ENCODE measurements around the gene RNU1-2.
A peak's percentile ranks its signal among the peaks of the same experiment; 100 is the strongest.
"Not testable (repeated sequence)": the region's sequence is repeated elsewhere in the genome, so short reads cannot be mapped to it uniquely, and the experiment has no call there.

The RNU1-2 gene

DNA sequence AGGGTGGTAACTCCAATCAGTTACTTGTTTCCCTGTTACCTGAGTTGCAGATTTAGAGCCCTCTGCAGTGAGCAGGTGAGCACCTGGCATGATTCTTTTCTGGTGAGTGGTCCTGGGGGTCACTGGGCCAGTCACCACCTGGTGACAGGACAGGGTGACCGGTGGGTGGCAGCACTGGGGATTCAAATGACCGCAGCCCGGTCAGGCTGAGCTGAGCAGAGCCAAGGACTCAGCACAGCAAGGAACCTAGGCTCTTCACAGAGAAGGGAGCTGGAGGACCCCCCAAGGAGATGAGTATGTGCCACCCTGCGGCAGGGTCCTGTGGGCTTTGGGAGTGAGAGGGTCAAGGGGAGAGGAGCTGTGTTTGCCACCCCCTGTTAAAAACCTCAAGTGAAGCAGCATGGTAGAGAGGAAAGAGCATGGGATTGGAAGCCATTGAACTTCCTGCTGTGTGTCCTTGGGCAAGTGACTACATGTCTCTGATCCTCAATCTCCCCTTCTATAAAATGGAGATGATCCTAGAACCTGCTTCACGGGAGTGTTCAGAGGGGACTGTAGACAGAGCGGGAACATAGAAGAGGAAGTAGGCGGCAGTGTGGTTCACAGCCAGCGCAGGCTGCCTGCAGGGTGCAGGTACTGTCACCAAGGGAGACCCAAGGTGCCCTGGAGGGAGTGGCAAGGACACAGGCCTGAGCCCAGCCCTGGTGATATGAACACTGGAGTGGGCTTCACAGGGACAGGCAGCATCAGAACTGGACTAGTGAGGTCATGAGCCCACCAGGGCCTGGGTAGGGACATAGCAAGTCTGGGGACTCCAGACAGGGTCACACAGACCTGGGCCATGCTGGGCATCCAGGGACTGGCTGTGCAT is 16.3 kb downstream of the RNU1-2 start:
- not testable (repeated sequence) for DNase-seq

DNA sequence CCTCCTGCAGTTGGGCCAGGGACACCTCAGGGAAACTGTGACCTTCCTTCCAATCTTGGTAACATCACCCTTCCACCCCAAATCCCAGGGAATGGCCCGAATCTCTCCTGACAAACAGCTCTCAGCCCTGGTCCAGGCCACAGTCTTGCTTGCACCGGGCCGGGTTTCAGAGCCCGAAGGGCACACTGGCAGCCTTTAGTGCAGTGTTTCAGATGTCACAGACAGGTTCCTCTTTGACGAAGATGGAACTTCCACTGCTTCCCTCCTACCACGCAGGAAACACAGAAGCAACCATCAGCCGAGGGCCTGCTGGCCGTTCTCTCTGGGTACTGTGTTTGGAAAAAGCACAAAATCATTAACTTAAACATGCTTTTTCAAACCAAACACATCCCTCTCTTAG is 17.0 kb downstream of the RNU1-2 start:
- DNase-seq, result not testable (repeated sequence)

DNA sequence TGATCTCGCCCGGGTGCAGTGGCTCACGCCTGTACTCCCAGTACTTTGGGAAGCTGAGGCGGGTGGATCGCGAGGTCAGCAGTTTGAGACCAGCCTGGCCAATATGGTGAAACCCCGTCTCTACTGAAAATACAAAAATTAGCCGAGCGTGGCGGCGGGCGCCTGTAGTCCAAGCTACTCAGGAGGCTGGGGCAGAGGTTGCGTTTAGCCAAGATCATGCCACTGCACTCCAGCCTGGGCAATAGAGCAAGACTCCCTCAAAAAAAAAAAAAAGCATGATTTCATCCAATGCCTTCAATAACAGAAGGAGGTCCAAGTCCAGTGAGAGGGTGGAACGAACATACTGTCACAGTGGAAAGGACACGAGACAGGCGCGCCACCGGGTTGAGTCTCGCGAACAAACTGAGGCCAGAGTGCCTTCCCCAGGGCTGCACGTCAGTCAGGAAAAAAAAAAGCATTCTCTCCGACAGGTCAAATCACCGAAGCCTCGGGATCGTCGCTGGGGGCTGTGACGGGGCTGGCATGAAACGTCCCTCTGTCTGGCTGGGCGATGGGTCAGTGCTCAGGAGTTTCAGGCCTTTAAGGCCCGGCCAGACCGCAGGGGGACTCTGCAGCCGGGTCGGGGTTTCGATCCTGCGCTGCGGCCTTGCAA is 17.5 kb downstream of the RNU1-2 start:
- DNase-seq, result no peak

DNA sequence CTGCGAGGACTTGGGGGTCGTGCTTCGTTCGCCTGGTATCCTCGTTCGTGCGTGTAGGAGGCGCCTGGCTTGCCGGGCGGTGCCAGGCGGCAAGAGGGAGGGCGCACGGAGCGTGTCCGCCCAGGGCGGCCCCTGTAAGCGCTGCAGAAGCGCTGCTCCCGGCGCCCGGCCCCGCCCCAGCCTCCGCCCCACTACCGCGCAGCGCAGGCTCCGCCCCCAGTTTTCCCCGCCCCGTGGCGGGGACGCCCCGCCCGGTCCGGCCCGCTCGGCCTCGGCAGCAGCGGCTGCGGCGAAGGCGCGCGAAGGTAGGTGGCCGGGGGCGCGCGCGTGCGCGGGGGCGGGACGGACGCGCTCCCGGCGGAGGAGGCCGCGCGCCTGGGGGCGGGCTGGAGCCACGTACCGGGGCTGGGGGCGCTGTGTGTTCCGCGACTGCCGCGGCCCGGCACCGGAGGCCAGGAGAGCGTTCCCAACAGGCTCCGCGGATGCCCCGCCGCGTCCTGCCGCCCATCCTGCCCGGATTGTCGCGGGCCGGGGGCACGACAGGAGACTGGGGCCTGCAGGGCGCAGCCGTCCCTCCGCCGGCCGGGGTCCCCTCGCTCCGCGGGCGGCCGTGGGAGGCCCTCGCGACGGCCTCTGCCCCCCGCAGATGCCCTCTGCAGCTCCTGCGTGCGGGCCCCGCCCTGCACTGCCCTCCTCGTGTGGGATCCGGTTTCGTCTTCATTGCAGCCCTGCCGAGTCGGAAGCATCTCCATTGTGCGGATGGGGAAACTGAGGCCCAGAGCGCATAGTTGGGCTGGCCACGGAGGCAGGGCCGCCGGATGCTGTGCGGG is 18.3 kb downstream of the RNU1-2 start:
- peak; percentile 95 for DNase-seq

DNA sequence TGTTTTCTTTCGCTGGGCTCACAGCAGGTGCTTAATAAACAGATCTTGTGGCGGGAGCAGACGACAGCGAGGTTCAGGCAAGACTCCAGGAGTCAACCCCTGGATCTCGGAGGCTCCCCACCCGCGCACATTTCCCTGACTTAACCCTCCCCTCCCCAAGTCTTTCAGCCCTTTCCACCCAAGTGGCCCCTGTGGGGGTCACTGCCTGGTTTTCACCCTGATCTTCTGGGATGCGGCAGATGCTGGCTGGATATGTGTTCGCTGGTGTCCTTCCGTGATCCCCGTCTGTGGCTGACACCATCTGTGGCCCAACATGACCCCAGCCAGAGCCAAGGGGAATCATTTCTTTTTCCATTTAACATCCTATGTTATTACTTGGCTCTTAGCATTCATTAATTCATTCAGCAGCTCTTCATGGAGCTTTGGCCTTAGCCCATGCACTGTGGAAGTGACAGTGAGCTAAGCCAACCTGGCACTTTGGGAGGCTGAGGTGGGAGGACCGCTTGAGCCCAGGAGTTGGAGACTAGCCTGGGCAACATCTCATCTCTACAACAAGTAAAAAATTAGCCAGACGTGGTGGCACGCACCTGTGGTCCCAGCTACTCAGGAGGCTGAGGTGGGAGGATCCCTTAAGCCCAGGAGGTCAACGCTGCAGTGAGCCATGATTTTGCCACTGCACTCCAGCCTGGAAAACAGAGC is 19.3 kb downstream of the RNU1-2 start:
- DNase-seq, result not testable (repeated sequence)

DNA sequence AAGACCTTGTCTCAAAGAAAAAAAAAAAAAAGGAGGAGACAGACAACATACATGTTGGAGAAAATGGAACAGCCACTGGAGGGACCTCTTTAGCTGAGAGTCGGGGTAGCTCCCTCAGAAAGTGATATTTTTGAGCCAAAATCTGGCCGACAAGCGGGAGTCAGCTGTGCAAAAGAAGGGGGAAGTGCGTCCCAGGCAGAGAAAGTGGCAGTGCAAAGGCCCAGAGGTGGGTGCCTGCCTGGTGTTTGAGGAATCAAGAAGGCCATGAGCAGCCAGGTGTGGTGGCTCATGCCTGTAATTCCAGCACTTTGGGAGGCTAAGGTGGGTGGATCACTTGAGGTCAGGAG is 19.8 kb downstream of the RNU1-2 start:
- no peak for DNase-seq

DNA sequence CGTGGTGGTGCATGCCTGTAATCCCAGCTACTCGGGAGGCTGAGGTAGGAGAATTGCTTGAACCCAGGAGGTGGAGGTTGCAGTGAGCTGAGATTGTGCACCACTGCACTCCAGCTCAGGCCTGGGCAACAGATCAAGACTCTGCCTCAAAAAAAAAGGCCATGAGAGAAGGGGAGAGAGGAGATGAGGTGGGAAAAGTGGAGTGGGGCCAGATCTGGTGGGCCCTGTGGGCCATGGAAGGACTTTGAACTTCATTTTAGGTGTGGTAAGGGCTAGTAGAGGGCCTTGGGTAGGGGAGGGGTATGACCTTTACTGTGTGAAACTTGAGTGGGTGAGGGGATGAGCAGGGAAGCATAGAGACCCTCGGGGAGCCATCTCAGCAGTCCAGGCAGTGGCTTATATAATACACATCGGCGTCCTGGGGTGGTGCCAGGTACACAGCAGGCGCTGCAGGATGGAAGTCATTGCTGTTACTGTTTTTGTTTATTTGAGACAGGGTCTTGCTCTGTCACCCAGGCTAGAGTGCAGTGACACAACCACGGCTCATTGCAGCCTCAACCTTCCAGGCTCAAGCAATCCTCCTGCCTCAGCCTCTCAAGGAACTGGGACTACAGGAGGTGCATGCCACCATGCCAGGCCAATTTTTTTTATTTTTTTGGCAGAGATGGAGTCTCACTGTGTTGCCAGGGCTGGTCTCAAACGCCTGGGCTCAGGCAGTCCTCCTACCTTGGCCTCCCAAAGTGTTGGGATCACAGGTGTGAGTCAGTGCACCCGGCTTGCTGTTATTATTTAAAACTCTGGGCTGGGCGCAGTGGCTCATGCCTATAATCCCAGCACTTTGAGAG is 20.5 kb downstream of the RNU1-2 start:
- not testable (repeated sequence) for DNase-seq

DNA sequence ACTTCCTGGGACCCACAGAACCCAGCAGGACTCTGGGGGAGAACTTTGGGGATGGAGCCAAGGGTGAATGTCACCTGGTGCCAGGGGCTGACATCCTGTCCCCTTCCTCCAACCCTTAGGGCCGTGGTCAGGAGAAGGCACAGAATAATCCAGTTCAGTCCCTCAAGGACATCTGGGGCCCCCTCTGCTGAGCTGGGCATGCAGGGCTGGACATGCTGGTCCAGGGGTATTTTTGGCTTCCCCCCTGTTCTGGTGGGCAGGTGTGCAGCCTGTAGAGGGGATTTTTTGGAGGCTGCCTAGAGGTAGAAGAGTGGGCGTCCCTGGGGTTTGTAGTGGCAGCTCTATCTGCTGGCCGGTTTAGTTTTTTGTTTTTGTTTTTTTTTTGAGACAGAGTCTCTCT is 22.6 kb downstream of the RNU1-2 start:
- no peak for DNase-seq

DNA sequence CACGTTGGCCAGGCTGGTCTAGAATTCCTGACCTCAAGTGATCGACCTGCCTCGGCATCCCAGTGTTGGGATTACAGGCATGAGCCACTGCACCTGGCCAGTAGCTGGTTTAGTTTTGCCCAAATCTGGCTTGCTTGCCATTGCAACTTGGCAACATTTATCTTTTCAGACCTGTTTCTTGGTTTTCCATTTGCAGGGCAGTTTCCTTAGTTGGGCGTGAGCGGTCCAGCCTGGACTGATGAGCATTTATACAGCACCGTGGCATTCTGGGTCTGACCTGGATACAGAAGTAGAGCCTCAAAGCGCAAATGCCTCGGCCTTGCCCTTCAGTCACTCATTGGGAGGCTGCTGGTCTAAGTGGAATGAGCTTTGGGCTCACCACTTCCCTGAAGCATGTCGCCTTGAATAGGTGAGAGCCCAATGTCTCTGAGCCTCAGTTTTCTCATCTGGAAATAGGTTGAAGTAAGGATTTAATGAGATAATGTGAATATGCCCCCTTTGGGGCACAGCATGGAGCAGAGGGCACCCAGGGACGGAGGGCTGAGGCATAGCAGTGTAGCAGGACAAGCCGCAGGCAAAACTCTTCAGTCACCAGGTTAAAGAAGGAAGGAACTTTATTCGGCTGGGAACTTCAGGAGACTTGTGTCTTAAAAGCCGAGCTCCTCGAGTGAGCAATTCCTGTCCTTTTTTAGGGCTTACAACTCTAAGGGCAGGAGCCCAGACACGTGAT is 23.3 kb downstream of the RNU1-2 start:
- DNase-seq, result not testable (repeated sequence)

DNA sequence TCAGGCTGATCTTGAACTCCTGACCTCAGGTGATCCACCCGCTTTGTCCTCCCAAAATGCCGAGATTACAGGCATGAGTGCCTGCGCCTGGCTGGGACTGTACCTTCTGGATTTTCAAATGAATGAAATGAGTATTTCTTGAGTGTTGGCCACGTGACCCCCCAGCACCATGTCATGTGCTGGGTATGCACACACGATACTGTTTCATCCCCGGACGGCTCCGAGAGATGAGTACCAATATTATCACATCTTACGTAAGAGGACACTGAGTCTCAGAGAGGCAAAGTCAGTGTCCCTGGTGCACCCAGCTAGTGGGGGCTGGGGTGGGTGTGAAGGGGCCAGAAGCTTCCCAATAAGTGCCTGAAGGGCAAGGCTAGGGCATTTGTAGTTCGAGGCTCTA is 25.2 kb downstream of the RNU1-2 start:
- no peak for DNase-seq

DNA sequence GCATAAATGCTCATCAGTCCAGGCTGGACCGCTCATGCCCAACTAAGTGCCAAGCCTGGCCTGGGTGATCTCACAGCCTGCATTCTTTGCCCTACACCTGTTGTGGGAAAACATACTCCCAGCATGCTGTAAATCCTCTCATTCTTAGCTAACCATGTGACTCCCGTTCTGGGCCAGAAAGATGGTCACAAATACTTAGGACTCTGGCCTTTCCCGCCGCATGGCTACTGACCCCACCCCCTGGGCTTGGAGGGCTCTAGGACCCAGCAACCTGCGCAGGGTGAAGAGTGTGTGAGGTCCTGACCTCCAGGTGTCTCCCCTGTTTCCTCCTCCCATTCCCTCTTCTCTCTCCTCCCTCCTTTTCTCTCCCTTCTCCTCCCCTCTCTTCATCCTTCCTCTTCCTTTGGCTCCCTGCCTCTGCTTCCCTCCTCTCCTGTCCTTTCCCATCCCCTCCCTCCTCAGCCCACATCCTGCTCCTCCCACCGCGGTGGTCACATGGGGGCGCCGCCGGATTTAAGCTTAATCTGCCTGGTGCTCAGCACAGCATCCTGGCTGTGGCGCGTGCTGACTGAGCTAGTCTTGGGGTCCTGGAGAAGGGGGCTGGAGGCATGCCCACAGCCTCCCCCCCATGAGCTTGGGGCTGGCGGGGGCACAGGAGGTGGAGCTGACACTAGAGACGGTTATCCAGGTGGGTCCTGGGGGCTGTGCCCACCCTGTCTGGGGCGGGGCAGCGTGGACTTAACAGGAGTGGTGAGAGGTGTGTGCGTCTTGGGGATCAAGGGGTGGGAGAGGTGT is 25.8 kb downstream of the RNU1-2 start, which contains the start of gene CROCC:
Gene CROCC, plus strand, starts transcription at position 541 of the 795 bp plus-strand sequence. Its CDS starts 88 bp downstream, at position 629.
- DNase-seq, result peak; percentile 53

DNA sequence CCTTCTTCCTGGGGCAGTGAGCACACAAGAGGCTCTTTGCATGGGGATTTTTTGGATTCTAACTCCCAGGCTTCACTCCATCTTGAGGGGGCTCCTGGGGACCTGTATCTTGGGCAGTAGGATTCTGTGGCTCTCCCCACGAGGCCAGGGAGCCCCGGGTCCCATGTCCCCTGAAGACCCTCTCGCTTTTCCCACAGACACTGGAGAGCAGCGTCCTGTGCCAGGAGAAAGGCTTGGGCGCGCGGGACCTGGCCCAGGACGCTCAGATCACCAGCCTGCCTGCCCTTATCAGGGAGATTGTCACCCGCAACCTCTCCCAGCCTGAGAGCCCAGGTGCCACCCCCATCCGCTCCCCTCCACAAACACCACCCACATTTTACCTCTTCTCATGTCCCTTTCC is 26.7 kb downstream of the RNU1-2 start:
- DNase-seq, result no peak

DNA sequence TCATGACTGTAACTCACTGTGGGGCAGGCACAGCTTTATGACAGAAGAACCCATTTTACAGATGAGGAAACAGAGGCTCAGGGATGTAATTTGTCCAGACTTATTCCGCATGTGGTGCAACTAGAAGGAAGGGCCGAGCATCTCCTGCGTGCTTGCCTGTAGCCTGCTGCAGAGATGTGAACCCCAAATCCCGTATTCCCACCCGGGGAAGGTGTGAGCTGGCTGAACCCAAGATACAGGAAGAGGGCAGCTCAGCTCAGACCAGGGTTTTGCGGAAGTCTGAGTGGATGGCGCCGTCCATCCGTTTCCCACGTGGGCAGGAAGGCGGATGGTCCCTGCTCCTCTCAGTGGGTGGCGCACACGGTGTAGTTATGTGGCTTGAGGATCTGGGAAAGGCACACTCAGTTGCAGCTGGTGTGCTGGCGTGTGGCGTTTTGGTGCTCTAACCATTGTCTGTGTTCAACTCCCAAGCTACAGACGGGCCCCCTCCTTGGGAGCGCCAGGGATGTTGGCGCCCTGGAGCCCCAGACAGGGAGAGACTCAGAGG is 27.2 kb downstream of the RNU1-2 start:
- no peak for DNase-seq

DNA sequence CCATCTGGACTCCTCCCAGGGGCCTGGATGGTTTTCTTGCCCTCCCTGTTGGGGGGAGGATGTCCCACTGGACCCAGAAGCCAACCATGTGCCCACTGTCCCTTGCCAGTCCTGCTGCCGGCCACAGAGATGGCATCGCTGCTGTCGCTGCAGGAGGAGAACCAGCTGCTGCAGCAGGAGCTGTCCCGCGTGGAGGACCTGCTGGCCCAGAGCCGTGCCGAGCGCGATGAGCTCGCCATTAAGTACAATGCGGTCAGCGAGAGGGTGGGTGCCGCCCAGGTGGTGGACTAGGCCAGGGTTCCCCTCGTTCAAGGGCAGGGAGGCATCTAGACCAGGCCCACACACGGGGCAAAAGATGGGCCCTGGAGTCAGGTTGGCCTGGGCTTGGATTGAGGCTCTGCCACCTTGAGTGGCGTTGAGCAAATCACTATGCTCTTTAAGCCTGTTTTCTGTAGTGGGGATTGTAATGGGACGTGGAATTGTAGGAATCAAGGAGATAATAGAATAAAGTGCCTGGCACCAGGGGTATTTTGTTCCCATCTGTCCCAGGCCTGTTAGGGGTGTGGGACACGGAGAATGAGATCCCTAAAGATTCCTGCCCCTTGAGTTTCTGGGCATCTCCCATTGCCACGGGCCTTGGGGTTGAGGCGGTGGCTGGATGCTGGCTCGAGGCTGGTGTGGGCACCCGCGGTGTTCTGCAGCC is 28.6 kb downstream of the RNU1-2 start:
- no peak for DNase-seq

DNA sequence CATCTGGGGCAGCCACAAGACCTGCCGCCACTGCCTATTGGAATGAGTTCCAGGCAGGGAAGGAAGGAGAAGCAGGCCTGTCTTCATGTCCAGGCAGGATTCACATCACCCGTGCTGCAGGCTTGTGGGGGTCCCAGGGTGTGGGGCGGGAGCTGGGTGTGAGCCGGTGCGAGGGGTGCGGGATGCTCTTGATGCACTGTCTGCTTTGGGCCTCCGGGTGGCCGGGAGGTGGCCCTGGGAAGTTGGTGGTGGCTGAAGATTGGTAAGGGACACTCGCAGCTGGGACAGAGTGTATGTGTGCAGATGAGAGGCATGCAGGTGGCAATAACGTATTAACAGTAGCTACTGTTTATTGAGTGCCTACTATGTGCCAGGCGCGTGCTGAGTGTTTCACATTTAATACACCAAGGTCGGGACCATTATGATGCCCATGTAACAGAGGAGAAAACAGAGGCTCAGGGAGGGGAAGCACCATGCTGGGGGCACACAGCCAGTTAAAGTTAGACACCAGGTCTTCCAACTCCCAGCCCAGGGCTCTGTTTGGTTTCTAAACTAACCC is 29.2 kb downstream of the RNU1-2 start:
- no peak for DNase-seq

DNA sequence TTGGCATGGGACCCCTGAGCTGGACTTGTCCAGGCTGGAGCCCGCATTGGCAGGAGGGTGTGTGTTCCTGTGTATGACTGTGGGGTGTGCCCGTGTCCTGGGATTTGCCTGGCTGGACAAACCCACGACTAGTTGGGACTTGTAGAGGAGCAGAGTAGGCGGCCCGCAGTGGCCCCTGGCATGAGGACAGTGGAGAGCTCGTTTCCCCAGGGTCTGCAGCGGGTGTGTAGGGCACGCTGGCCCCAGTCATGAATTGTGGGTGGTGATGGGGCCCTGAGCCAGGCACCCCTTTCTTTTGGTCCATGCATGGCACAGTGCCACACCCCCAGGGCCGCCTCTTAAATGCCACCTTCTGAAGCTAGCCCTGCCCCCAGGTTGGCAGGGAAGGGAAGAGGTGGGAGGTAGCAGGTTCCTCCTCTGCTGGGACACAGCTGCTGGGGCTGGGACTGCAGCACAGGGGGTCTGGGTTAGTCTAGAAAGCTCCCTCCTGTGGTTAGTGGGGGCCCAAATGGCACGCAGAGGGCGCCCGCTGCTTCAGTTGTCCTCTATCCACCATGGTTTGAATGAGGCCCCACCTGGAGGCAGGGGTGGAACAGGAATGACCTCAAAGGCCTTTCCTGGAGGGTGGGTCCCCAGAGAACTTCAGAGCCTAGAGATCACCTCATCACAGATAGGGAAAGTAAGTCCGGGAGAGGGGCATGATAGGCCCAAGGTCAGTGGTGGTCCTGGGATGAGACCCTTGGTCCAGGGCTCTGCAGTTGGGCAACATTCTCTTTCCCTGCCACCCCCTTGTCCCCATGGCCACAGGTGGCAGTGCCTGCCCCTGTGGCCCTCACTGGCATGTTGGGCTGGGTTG is 30.1 kb downstream of the RNU1-2 start:
- no peak for DNase-seq

DNA sequence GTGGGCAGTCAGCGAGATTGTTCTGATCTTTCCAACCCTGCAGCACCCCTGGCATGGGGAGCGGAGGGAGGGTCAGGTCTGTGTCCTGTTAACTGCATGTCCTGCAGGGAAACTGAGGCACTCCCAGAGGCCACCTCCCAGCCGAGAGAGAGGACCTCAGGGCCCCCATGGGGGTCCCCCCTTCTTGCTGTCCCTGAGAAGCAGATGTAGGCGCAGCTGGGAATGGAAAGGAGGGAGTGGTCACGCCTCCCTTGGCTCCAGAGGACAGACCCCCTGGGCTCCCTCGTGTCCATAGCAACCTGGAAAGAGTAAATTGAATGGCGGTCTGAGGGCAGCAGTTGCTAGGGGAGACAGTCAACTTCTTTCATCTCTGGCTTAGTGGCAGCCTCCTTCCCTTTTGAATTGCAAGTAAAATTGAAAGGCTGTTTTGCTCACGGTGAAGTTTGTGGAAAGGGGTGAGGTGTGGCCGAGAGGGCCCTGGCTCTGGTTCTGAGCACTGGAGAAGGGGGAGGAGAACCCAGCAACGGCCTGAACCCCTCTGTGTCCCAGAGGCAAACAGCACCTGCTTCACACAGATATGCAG is 30.8 kb downstream of the RNU1-2 start:
- no peak for DNase-seq

DNA sequence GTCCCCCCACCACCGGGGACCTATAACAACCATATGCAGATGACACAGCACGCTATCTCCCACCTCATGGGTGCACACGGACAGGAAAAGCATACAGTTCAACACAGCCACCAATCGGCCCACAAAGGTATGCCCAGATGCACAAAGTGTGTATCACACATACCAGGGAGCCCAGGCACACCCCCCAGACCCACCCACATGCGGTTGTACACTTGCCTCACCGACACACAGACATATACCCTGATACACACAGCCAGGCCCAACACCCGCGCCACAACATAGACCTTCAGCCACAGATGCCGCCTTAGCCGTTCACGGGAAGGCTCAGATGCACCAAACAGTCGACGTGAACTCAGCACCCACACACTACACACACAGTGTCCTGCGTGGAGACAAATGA is 31.5 kb downstream of the RNU1-2 start:
- DNase-seq, result no peak
